NOMO-1 (cell line): ENCODE results near the gene MFAP4.

Experiments
- DNase-seq, 2 experiments: peaks; one replicate each; lab custom pipeline; 2025; ENCODE audit not compliant: unreplicated experiment in 2 of 2; lab: John Stamatoyannopoulos, UW

Gene MFAP4

GRCh38 chr17:19338031-19338990 lies 48.7 kb downstream of the MFAP4 start:
- peak; percentile 40 to 42 for DNase-seq

GRCh38 chr17:19337712-19338023 lies 49.3 kb downstream of the MFAP4 start:
- no peak for DNase-seq

GRCh38 chr17:19336938-19337711 lies 49.9 kb downstream of the MFAP4 start:
- DNase-seq: no peak

GRCh38 chr17:19335951-19336631 lies 50.9 kb downstream of the MFAP4 start:
- DNase-seq: no peak

GRCh38 chr17:19334331-19334730 lies 52.7 kb downstream of the MFAP4 start:
- DNase-seq: no peak

GRCh38 chr17:19333736-19334290 lies 53.2 kb downstream of the MFAP4 start:
- DNase-seq: no peak
